Small intestine (tissue), 16 donors: Measurements from ENCODE around the gene GLIS1. TPM values are rescaled to one million over a fixed set of nuclear protein-coding genes. Genes with fewer than 3 reads are reported as not detected.

Source experiments
- DNase-seq, 2 donors: peaks; one replicate each; pipeline versions ENCODE4 v3.0.0 to v3.0.0-alpha.2; 2013
- FAIRE-seq: peaks from 2 replicates; lab custom pipeline; 2012; peaks lifted over from hg19 to GRCh38; lab: Jason Lieb, UNC
- H3K27ac ChIP-seq, 3 donors: one replicate each; pipeline ENCODE4 v1.5.1; 2013; ENCODE audit warnings: low read length in 2 of 3, mild to moderate bottlenecking in 2 of 3, control low read depth in 1 of 3, inconsistent platforms in 1 of 3, low read depth in 1 of 3, moderate library complexity in 1 of 3
- H3K27me3 ChIP-seq, 3 donors: one replicate each; pipeline ENCODE4 v1.6.1; 2013; ENCODE audit warnings: low read length in 3 of 3, inconsistent platforms in 1 of 3; ENCODE audit not compliant: control insufficient read depth in 3 of 3, insufficient read depth in 3 of 3
- H3K36me3 ChIP-seq, 3 donors: one replicate each; pipeline ENCODE4 v1.6.1; 2013; ENCODE audit warnings: low read length in 3 of 3, inconsistent platforms in 1 of 3, low read depth in 1 of 3, mild to moderate bottlenecking in 1 of 3, moderate library complexity in 1 of 3; ENCODE audit not compliant: control insufficient read depth in 3 of 3, insufficient read depth in 2 of 3
- H3K4me1 ChIP-seq, 3 donors: one replicate each; pipeline ENCODE4 v1.6.1; 2013; ENCODE audit warnings: low read length in 2 of 3, inconsistent platforms in 1 of 3, low read depth in 1 of 3, mild to moderate bottlenecking in 1 of 3, moderate library complexity in 1 of 3; ENCODE audit not compliant: control insufficient read depth in 3 of 3, insufficient read depth in 2 of 3
- H3K4me3 ChIP-seq, 3 donors: one replicate each; pipeline ENCODE4 v1.5.1; 2013; ENCODE audit warnings: low read length in 3 of 3, control low read depth in 1 of 3, inconsistent platforms in 1 of 3, low read depth in 1 of 3, mild to moderate bottlenecking in 1 of 3, moderate library complexity in 1 of 3
- H3K9me3 ChIP-seq, 2 donors: one replicate each; pipeline ENCODE4 v1.6.1; 2013; ENCODE audit warnings: low read depth in 1 of 2, low read length in 1 of 2; ENCODE audit not compliant: control insufficient read depth in 2 of 2, insufficient read depth in 1 of 2
- WGBS, 3 donors: extraction: QIAGEN DNeasy Blood & Tissue Kit; methylation state at CpG; one replicate each; pipeline ENCODE4 v1.1.7; 2013; 5-methylcytosine and 5-hydroxymethylcytosine counted together
- long read RNA-seq, 10 donors: transcript quantifications; one replicate each; lab custom pipeline, GENCODE V29; 2026
- polyA plus RNA-seq, 4 donors: library from polyadenylated mRNA; stranded (reverse) in 3 of 4; unstranded in 1 of 4; fragments of 200-250 nt in 3 of 4; fragments of 120-200 nt in 1 of 4; gene quantifications; one replicate each; pipeline versions ENCODE4 v1.2.1 to v1.2.3, GENCODE V29; 2013
- donor health status: healthy with polysubstance abuse.
- donor health status: control.
- donor health status: control.
- donor health status: Bipolar disorder and iron deficiency.
- donor health status: healthy.

Gene GLIS1
- under 1 TPM in 2 of 4 donors, not detected in 2; 0.19 to 0.50 TPM for polyA plus RNA-seq
- long read RNA-seq, donor 1 = 0 reads
- long read RNA-seq, donor 2 = 0 reads
- long read RNA-seq, donor 3 = 0 reads
- long read RNA-seq, donor 4 = 0 reads
- long read RNA-seq, donor 5 = 0 reads
- long read RNA-seq, donor 6 = 0 reads
- long read RNA-seq, donor 7 = 0 reads
- long read RNA-seq, donor 8 = 0 reads
- long read RNA-seq, donor 9 = 0 reads
- long read RNA-seq, donor 10 = 0 reads

- DNase-seq (peak; percentile 48 to 88), FAIRE-seq (no peak)
- WGBS, 3 donors = 0 to 1% (median 1%) methylated on average over 24 to 73 of the region's 73 CpGs
- H3K36me3 ChIP-seq = no peaks in the 10 kb centered on the region
- H3K4me3 ChIP-seq = peak within 1 kb of the TSS; percentile 9 to 63 (median 38)
- H3K27me3 ChIP-seq = peaks cover 13 to 66% (median 19%) of the 10 kb centered on the region in 3 donors
- H3K27ac ChIP-seq = no peak within 1 kb of the TSS
- peaks cover 2 to 3% of the 10 kb centered on the region in 2 donors for H3K9me3 ChIP-seq
- H3K4me1 ChIP-seq = peaks cover 0 to 15% (median 8%) of the 10 kb centered on the region in 3 donors
These were observed at the start of gene GLIS1 for GRCh38 chr1:53739109-53739681. Gene GLIS1, minus strand, starts transcription at chr1:53739164. Its CDS starts 1,100 bp downstream, at chr1:53738064.

- DNase-seq = no peak
- no peak for FAIRE-seq
- Histone ChIP-seq H3K9me3 (no peaks in the 10 kb centered on the region), H3K36me3 (peaks cover 0 to 18% (median 1%) of the 10 kb centered on the region in 3 donors), H3K4me1 (no peaks in the 10 kb centered on the region), H3K4me3 (no peak overlapping the region), H3K27me3 (no peaks in the 10 kb centered on the region), H3K27ac (no peak overlapping the region)
- 95 to 96% (median 95%) methylated on average over 3 of the region's 3 CpGs for WGBS, 3 donors
These were observed 48.7 kb upstream of the GLIS1 start for GRCh38 chr1:53787655-53788054.

- no peak for DNase-seq
- 73 to 97% (median 89%) methylated on average over 1 of the region's 1 CpG for WGBS, 3 donors
- Histone ChIP-seq H3K36me3 (peaks cover 0 to 15% (median 5%) of the 10 kb centered on the region in 3 donors), H3K4me3 (no peak overlapping the region), H3K27me3 (no peaks in the 10 kb centered on the region), H3K4me1 (no peaks in the 10 kb centered on the region), H3K9me3 (no peaks in the 10 kb centered on the region), H3K27ac (no peak overlapping the region)
- no peak for FAIRE-seq
These were observed 44.1 kb upstream of the GLIS1 start for GRCh38 chr1:53783056-53783455.

GRCh38 chr1:53781654-53782053, 42.7 kb upstream of the GLIS1 start:
- FAIRE-seq (no peak), DNase-seq (no peak)
- H3K27me3 ChIP-seq = no peaks in the 10 kb centered on the region
- H3K27ac ChIP-seq = no peak overlapping the region
- H3K4me3 ChIP-seq = no peak overlapping the region
- 90 to 94% (median 93%) methylated on average over 3 of the region's 3 CpGs for WGBS, 3 donors
- H3K36me3 ChIP-seq = peaks cover 2 to 12% (median 5%) of the 10 kb centered on the region in 3 donors
- no peaks in the 10 kb centered on the region for H3K4me1 ChIP-seq
- H3K9me3 ChIP-seq = no peaks in the 10 kb centered on the region

GRCh38 chr1:53777272-53777671, 38.3 kb upstream of the GLIS1 start:
- Histone ChIP-seq H3K9me3 (no peaks in the 10 kb centered on the region), H3K27ac (no peak overlapping the region), H3K4me1 (no peaks in the 10 kb centered on the region), H3K36me3 (peaks cover 2 to 8% (median 3%) of the 10 kb centered on the region in 3 donors), H3K27me3 (no peaks in the 10 kb centered on the region), H3K4me3 (no peak overlapping the region)
- no peak for FAIRE-seq
- no peak for DNase-seq
- 66 to 100% (median 98%) methylated on average over 1 of the region's 1 CpG for WGBS, 3 donors

- Histone ChIP-seq H3K27ac (no peak overlapping the region), H3K36me3 (peaks cover 0 to 14% (median 2%) of the 10 kb centered on the region in 3 donors), H3K4me1 (no peaks in the 10 kb centered on the region), H3K9me3 (no peaks in the 10 kb centered on the region), H3K27me3 (no peaks in the 10 kb centered on the region), H3K4me3 (no peak overlapping the region)
- DNase-seq (no peak), FAIRE-seq (no peak)
- WGBS, 3 donors = 77 to 91% (median 85%) methylated on average over 2 of the region's 2 CpGs
These were observed 32.7 kb upstream of the GLIS1 start for GRCh38 chr1:53771648-53772047.

- peaks cover 0 to 14% (median 2%) of the 10 kb centered on the region in 3 donors for H3K36me3 ChIP-seq
- H3K27ac ChIP-seq = no peak overlapping the region
- H3K27me3 ChIP-seq = no peaks in the 10 kb centered on the region
- H3K9me3 ChIP-seq = no peaks in the 10 kb centered on the region
- DNase-seq = no peak
- FAIRE-seq = no peak
- no peaks in the 10 kb centered on the region for H3K4me1 ChIP-seq
- H3K4me3 ChIP-seq = no peak overlapping the region
- 96 to 100% (median 96%) methylated on average over 1 of the region's 1 CpG for WGBS, 3 donors
These were observed 30.8 kb upstream of the GLIS1 start for GRCh38 chr1:53769780-53770179.

GRCh38 chr1:53769184-53769583, 30.2 kb upstream of the GLIS1 start:
- FAIRE-seq (no peak), DNase-seq (no peak)
- Histone ChIP-seq H3K36me3 (peaks cover 0 to 14% (median 2%) of the 10 kb centered on the region in 3 donors), H3K27ac (no peak overlapping the region), H3K4me3 (no peak overlapping the region), H3K4me1 (no peaks in the 10 kb centered on the region), H3K27me3 (no peaks in the 10 kb centered on the region), H3K9me3 (no peaks in the 10 kb centered on the region)
- WGBS, 3 donors = 86 to 100% (median 100%) methylated on average over 1 of the region's 1 CpG
